SK-N-SH (cell line): ENCODE measurements around the gene FGF4.

ENCODE experiments used
- CHD2 ChIP-seq: fragments of 150-350 bp; IDR thresholded peaks from 2 replicates; pipeline ENCODE4 v1.6.1; 2018; ENCODE audit warnings: low read length; ENCODE audit not compliant: partially characterized antibody
- FOXM1 ChIP-seq: IDR thresholded peaks from 2 replicates; pipeline ENCODE4 v1.4.0; 2012; ENCODE audit warnings: low read depth, mild to moderate bottlenecking
- PBX3 ChIP-seq: IDR thresholded peaks from 2 replicates; pipeline ENCODE4; 2012
- RAD21 ChIP-seq: IDR thresholded peaks from 2 replicates; pipeline ENCODE4 v1.6.1; 2012; ENCODE audit warnings: mild to moderate bottlenecking, low read length
- TCF12 ChIP-seq: IDR thresholded peaks from 2 replicates; pipeline ENCODE4 v1.4.0; 2012
- TF ChIP-seq, protein P1 (sequence below): fragments of 200-600 bp; sonication (generic); IDR thresholded peaks from 2 replicates; pipeline ENCODE4 v1.6.1; 2017; ENCODE audit warnings: antibody characterized with exemption, mild to moderate bottlenecking, moderate library complexity
- TF ChIP-seq, protein P2 (sequence below): fragments of 150-350 bp; IDR thresholded peaks from 2 replicates; pipeline ENCODE4 v1.6.1; 2017; ENCODE audit warnings: antibody characterized with exemption, low read length, low read depth, borderline replicate concordance

GRCh38 chr11:69752890-69753289, 22.3 kb downstream of the FGF4 start:
- TF ChIP-seq FOXM1: no peak
- TF ChIP-seq, protein P1, sequence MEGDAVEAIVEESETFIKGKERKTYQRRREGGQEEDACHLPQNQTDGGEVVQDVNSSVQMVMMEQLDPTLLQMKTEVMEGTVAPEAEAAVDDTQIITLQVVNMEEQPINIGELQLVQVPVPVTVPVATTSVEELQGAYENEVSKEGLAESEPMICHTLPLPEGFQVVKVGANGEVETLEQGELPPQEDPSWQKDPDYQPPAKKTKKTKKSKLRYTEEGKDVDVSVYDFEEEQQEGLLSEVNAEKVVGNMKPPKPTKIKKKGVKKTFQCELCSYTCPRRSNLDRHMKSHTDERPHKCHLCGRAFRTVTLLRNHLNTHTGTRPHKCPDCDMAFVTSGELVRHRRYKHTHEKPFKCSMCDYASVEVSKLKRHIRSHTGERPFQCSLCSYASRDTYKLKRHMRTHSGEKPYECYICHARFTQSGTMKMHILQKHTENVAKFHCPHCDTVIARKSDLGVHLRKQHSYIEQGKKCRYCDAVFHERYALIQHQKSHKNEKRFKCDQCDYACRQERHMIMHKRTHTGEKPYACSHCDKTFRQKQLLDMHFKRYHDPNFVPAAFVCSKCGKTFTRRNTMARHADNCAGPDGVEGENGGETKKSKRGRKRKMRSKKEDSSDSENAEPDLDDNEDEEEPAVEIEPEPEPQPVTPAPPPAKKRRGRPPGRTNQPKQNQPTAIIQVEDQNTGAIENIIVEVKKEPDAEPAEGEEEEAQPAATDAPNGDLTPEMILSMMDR: no peak
- no peak for TF ChIP-seq TCF12
- TF ChIP-seq RAD21: no peak
- no peak for TF ChIP-seq CHD2
- TF ChIP-seq, protein P2, sequence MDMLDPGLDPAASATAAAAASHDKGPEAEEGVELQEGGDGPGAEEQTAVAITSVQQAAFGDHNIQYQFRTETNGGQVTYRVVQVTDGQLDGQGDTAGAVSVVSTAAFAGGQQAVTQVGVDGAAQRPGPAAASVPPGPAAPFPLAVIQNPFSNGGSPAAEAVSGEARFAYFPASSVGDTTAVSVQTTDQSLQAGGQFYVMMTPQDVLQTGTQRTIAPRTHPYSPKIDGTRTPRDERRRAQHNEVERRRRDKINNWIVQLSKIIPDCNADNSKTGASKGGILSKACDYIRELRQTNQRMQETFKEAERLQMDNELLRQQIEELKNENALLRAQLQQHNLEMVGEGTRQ: no peak
- TF ChIP-seq PBX3: no peak
